DMS153 (cell line): ENCODE data around the gene RIMBP2.

Experiments
- DNase-seq: peaks from one replicate; lab custom pipeline; 2025; lab: John Stamatoyannopoulos, UW

Gene RIMBP2

DNA sequence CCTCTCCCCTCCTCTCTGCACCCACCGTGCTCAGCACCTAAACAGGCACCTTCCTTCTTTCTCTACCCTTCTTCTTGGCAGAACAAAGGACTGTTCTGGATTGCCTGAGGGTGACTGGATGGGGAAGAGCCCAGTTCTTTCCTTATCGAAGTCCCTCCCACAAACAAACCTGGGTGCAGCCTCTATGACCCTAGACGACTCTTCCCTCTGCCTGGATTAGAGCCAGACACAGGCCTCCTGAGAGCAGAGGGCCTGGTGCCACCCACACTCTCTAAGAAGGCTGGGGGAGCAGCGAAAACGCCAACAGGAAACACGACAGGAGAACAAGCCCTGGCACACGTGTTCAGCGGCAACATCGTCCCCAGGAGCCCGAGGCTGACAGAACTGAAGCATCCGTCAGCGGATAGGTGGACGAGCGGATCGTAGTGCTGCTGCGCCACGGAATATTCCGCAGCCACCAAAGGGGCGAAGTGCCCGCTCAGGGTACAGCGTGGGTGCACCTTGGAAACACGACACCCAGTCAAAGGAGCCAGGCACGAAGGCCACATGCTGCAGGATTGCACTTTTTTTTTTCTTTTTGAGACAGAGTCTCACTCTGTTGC is 38.0 kb downstream of the RIMBP2 start:
- DNase-seq, result peak; percentile 93

GRCh38 chr12:130675791-130676190 is 40.3 kb downstream of the RIMBP2 start:
- DNase-seq, result no peak

GRCh38 chr12:130675121-130675520 is 41.0 kb downstream of the RIMBP2 start:
- DNase-seq, result no peak

GRCh38 chr12:130674676-130675075 is 41.4 kb downstream of the RIMBP2 start:
- DNase-seq, result no peak

GRCh38 chr12:130673036-130673705 is 42.9 kb downstream of the RIMBP2 start:
- no peak for DNase-seq

- DNase-seq, result no peak
Measured at GRCh38 chr12:130672089-130672820, 43.8 kb downstream of the RIMBP2 start.

- DNase-seq, result no peak
Measured at GRCh38 chr12:130671556-130671955, 44.5 kb downstream of the RIMBP2 start.

GRCh38 chr12:130669797-130670196 is 46.3 kb downstream of the RIMBP2 start:
- no peak for DNase-seq

GRCh38 chr12:130669205-130669557 is 46.9 kb downstream of the RIMBP2 start:
- no peak for DNase-seq

DNA sequence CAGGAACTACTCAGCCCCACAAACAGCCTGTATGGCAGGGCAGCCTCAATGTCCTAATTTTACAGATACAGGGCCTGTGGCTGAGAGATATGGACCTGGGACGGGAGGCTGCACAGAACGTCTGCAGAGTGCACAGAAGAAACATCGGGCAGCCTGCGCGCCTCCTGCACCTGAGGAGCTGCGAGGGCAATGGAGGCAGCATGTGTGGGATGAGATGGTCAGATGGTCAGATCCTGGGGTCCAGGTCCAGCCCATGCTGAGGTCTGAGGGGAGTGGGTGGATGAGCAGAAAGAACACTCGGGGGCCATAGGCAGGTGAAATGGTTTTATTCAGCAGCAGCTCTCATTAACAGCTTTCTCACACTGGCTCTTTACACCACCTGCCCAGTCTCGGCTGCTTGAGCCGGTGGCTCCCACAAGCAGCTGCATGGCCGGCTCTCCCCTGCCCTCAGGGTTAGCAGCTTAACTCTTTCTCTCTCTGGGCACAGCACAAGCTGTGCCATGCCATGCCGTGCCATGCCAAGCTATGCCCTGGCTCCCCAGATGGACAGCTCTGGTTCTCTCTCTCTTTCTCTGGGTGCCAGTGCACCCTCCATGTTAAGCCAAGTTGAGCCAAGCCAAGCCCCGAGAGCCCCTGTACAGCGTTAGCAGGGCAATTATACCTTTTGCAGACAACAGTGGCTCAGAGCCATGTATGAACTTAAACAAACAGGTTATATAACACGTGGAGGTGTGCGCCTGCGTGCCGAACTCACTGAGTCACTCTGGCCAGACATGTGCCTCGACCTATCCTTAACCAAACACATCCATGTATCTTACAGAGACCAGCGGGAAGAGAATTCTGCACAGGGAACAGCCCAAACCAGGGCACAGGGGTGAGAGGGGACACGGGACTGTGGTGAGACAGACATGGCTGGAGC is 47.6 kb downstream of the RIMBP2 start:
- no peak for DNase-seq

- DNase-seq, result no peak
Measured at GRCh38 chr12:130667421-130667960, 48.6 kb downstream of the RIMBP2 start.

DNA sequence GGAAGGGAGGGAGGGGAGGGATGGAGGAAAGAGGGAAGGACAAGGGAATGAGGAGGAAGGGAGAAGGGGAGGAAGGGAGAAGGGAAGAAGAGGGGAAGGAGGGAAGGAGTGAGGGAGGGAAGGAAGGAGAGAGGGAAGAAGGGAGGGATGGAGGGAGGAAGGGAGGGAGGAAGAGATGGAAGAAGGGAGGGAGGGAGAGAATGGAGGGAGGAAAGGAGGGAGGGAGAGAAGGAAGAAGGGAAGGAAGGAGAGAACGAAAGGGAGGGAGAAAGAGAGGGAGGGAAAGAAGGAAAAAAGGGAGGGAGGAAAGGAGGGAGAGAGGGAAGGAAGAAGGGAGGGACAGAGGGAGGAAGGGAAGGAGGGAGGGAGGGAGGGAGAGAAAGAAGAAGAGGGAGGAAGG is 49.5 kb downstream of the RIMBP2 start:
- DNase-seq, result no peak

DNA sequence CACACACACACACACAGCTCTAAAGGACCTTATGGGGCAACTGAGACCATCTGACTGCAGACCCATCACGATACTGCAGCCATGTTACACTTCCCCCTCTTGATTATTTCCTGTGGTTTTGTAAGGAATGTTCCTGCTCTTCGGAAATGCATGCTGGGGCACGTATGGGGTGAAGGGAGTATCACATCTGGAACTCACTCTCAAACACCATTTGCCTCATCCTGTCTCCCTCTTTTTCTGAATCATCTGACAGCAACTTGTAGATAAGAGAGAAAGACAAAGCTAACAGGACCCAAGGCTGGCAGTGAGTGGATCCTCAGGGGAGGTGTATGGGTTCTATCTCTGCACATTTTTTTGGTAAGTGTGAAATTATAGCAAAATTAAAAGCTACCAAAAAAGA is 50.3 kb downstream of the RIMBP2 start:
- no peak for DNase-seq

DNA sequence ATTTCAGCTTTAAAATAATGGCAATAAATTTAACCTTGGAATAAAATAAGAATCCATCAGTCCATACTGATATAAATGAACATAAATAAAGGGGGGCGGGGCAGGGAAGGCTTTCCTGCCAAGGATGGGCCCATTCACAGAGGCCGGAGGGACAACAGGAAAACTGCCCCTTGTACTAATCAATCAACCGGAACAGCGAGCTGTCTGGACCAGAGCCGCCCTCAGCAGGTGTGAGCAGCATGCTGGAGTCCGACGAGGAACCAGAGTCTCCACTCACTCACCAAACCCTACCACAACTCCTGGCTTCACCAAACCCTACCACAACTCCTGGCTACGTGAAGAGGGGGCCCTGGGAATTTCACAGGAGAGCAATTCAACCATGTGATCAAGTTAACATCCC is 51.3 kb downstream of the RIMBP2 start:
- DNase-seq, result no peak

DNA sequence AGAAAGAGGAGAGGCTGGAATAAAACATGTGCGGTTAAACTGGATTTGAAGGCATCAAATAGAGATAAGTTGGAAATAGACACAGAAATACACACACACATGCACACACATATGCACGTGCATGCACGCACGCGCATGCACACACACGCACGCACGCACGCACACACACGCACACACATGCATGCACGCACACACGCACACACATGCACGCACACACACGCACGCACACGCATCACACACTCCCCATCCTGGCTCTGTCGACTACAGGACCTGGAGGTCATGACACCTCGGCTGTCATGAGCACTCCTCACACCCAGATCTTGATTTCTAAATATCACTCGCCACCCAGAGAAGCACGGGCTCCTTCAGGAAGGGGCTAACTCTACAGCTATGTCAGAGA is 51.8 kb downstream of the RIMBP2 start:
- DNase-seq, result no peak

DNA sequence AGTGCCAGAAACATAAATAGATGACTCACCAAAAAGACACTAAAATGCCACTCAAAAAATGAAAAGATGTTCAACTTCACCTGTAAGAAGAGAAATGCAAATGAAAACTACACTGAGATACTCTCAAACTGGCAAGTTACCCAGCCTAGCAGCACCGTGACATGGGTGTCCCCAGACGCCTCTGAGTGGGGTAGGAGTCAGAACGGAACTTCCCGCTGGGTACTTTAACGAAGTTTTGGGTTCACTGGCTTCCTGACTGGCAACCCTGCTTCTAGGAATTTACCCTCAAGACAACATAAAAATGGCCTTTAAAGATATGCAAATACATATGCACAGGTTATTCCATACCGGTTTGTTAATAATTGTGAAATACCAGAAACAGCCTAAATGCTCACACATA is 52.6 kb downstream of the RIMBP2 start:
- DNase-seq, result no peak

DNA sequence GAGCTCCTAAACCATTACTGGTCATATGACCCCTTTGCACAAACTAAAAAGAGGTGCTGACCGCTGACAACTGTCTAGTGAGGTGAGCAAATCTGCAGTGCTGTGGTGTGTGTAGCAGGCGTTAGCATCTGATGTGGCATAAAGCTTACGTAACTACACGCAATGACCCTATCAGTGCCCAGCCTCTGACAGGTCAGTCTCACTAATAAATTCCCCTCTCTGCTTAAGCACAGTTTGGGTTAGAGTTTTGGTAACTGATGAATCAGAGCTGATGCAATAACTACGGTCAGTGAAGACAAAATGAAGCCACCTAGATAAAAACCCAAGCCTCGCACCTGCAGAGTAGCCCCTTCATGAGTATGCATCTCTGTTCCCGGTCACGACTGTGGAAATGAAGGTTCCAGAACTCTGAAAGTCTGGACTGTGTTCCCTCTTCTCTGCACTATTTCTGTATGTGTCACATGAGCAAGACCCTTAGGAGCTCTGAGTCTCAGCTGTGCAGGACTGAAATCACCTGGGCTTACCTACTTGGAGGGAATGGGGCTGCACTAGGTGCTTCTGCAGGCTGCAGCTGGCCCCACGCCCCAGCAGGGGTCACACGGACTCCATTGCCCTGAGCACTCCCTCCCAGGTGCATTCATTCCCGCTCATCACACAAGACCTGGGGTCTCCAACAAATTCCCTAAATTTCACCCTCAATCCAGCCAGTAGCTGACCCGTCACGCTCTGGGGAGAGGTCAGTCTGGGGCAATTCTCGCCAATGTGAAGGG is 54.4 kb downstream of the RIMBP2 start:
- DNase-seq, result no peak

GRCh38 chr12:130661059-130661458 is 55.0 kb downstream of the RIMBP2 start:
- DNase-seq, result no peak

- no peak for DNase-seq
Measured at GRCh38 chr12:130658145-130658911, 57.8 kb downstream of the RIMBP2 start.

DNA sequence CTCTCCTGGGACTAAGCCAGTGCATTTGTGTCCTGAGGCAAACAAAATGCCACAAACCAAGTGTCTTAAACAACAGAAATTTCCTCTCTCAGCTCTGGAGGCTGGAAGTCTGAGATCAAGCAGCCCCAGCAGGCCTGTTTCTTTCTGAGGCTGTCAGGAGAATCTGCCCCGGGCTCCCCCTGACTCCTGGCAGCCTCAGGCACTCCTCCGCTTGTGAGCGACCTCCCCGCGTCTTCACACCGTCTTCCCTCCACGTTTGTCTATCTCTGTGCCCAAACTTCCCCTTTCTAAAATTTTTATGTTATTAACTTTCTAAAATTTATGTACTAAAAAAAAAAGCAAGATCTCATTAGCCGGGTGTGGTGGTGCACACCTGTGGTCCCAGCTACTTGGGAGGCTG is 59.7 kb downstream of the RIMBP2 start:
- no peak for DNase-seq

GRCh38 chr12:130655881-130656280 is 60.2 kb downstream of the RIMBP2 start:
- DNase-seq, result no peak
